K562 (cell line): ENCODE results near the gene ZP1. TPM values are rescaled to one million over a fixed set of nuclear protein-coding genes. Genes with fewer than 3 reads are reported as not detected.

Source experiments
- E2F3 ChIP-seq: fragments of 250-450 bp; sonication (Bioruptor Pico); IDR thresholded peaks from 2 replicates; pipeline ENCODE4 v1.4.0; 2020; ENCODE audit warnings: mild to moderate bottlenecking
- ELF4 ChIP-seq: fragments of 450-650 bp; formaldehyde crosslinking; IDR thresholded peaks from 2 replicates; pipeline ENCODE4 v1.4.0; 2022; ENCODE audit warnings: missing genetic modification characterization
- MAFK ChIP-seq: IDR thresholded peaks from 2 replicates; pipeline ENCODE4 v1.6.1; 2011; ENCODE audit warnings: low read length, improper control_type of control experiment
- NBN ChIP-seq: fragments of 450-650 bp; IDR thresholded peaks from 2 replicates; pipeline ENCODE4 v1.6.1; 2016; ENCODE audit warnings: low read depth, mild to moderate bottlenecking
- ZNF124 ChIP-seq: sonication (generic); formaldehyde crosslinking; IDR thresholded peaks from 2 replicates; pipeline ENCODE4 v1.8.1; 2022; ENCODE audit warnings: missing genetic modification reagents
- ZNF277 ChIP-seq: fragments of 250-450 bp; sonication (Bioruptor Pico); IDR thresholded peaks from 2 replicates; pipeline ENCODE4 v1.8.0; 2022; ENCODE audit warnings: inconsistent platforms, mild to moderate bottlenecking, moderate library complexity, borderline replicate concordance
- ZNF311 ChIP-seq: fragments of 250-450 bp; sonication (Bioruptor Pico); IDR thresholded peaks from 2 replicates; pipeline ENCODE4 v1.4.0; 2020; ENCODE audit warnings: mild to moderate bottlenecking, moderate library complexity
- ZNF518B ChIP-seq: fragments of 250-450 bp; sonication (Bioruptor Pico); IDR thresholded peaks from 2 replicates; pipeline ENCODE4 v1.5.0; 2021; ENCODE audit warnings: mild to moderate bottlenecking, moderate library complexity
- ZNF592 ChIP-seq: fragments of 450-650 bp; IDR thresholded peaks from 2 replicates; pipeline ENCODE4 v1.6.1; 2017; ENCODE audit warnings: antibody characterized with exemption, mild to moderate bottlenecking
- polyA plus RNA-seq, 8 experiments: library from polyadenylated mRNA; depleted of rRNA in 4 of 8; stranded (reverse) in 5 of 8; unstranded in 3 of 8; fragments of >200 nt; fragmentation: Nextera tagmentation in 2 of 8; fragmentation: Illumina TruSeq in 1 of 8; extraction: Ambion mirVana in 2 of 8; extraction: Trizol in 1 of 8; gene quantifications; 2 replicates each; pipeline versions ENCODE4 v1.2.1 to v1.2.3, GENCODE V29; 2011 to 2014; ENCODE audit warnings: inconsistent platforms in 1 of 8, missing spikeins in 1 of 8
- total RNA-seq, 7 experiments: library from RNA; depleted of rRNA in 6 of 7; stranded (reverse); fragments of >200 nt in 6 of 7; fragmentation: Illumina TruSeq in 2 of 7; extraction: Trizol in 2 of 7; gene quantifications; 2 replicates each; pipeline versions ENCODE4 v1.2.1 to v1.2.3, GENCODE V29; 2011 to 2021; ENCODE audit warnings: low replicate concordance in 1 of 7
- TF ChIP-seq, protein P1 (sequence below): sonication (generic); formaldehyde crosslinking; IDR thresholded peaks from 2 replicates; pipeline ENCODE4 v1.8.0; 2022; ENCODE audit warnings: mild to moderate bottlenecking, missing genetic modification reagents
- TF ChIP-seq, protein P2 (sequence below): fragments of 450-650 bp; conservative IDR thresholded peaks from 2 replicates; pipeline ENCODE4 v1.6.1; 2016; ENCODE audit warnings: missing genetic modification characterization, low read depth, mild to moderate bottlenecking, control low read depth, missing compliant biosample characterization

The ZP1 gene
- total and polyA plus RNA-seq, 9 of the 15 experiments (the other 6 are each of a cell fraction or from before 2014, with no cell fraction given), result 0.11 to 0.15 TPM; not detected in 7

DNA sequence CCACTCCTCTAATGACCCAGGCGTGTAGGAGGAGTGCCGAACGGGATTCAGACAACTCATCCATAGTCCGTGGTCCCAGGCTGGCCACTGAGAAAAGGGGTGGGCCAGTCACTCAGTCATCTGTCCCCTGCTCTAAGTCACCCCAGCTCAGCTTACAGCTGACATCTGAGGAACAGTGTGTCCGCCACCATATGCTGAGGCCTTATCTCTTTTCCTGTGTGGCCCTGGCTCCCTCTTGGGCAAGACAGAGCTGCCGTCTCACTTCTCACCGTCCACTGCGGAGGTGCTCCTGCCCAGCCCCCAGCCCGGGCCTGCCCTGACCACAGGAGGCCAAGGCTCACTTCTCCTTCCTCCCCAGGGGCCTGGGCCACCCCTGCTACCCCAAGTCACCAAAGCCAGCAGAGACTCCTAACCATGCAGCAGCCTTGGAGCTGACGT lies 18.6 kb upstream of the ZP1 start (continued):
- 0 out of 2 replicates have a peak, but pooled peaks have one; percentile 53 for TF ChIP-seq ZNF592
- no peak for TF ChIP-seq ZNF124 (CRISPR knock-in tag)
- TF ChIP-seq E2F3 (CRISPR knock-in tag), result no peak
- no peak for TF ChIP-seq MAFK
- TF ChIP-seq, protein P1, sequence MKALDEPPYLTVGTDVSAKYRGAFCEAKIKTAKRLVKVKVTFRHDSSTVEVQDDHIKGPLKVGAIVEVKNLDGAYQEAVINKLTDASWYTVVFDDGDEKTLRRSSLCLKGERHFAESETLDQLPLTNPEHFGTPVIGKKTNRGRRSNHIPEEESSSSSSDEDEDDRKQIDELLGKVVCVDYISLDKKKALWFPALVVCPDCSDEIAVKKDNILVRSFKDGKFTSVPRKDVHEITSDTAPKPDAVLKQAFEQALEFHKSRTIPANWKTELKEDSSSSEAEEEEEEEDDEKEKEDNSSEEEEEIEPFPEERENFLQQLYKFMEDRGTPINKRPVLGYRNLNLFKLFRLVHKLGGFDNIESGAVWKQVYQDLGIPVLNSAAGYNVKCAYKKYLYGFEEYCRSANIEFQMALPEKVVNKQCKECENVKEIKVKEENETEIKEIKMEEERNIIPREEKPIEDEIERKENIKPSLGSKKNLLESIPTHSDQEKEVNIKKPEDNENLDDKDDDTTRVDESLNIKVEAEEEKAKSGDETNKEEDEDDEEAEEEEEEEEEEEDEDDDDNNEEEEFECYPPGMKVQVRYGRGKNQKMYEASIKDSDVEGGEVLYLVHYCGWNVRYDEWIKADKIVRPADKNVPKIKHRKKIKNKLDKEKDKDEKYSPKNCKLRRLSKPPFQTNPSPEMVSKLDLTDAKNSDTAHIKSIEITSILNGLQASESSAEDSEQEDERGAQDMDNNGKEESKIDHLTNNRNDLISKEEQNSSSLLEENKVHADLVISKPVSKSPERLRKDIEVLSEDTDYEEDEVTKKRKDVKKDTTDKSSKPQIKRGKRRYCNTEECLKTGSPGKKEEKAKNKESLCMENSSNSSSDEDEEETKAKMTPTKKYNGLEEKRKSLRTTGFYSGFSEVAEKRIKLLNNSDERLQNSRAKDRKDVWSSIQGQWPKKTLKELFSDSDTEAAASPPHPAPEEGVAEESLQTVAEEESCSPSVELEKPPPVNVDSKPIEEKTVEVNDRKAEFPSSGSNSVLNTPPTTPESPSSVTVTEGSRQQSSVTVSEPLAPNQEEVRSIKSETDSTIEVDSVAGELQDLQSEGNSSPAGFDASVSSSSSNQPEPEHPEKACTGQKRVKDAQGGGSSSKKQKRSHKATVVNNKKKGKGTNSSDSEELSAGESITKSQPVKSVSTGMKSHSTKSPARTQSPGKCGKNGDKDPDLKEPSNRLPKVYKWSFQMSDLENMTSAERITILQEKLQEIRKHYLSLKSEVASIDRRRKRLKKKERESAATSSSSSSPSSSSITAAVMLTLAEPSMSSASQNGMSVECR (CRISPR knock-in tag), result peak; percentile 82
- no peak for TF ChIP-seq ELF4 (CRISPR knock-in tag)
- no peak for TF ChIP-seq ZNF277 (CRISPR knock-in tag)
- TF ChIP-seq, protein P2, sequence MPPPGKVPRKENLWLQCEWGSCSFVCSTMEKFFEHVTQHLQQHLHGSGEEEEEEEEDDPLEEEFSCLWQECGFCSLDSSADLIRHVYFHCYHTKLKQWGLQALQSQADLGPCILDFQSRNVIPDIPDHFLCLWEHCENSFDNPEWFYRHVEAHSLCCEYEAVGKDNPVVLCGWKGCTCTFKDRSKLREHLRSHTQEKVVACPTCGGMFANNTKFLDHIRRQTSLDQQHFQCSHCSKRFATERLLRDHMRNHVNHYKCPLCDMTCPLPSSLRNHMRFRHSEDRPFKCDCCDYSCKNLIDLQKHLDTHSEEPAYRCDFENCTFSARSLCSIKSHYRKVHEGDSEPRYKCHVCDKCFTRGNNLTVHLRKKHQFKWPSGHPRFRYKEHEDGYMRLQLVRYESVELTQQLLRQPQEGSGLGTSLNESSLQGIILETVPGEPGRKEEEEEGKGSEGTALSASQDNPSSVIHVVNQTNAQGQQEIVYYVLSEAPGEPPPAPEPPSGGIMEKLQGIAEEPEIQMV (tag), result no peak
- no peak for TF ChIP-seq NBN
- no peak for TF ChIP-seq ZNF518B (CRISPR knock-in tag)
- no peak for TF ChIP-seq ZNF311 (CRISPR knock-in tag)
